ENCODE results near the gene CCDC175.

Gene CCDC175

GRCh38 chr14:59481871-59482540 lies 94.6 kb downstream of the CCDC175 start:
- no peak for DNase-seq

- DNase-seq, result no peak
Observed at GRCh38 chr14:59481407-59481806, 95.2 kb downstream of the CCDC175 start.

GRCh38 chr14:59480166-59480565 lies 96.4 kb downstream of the CCDC175 start:
- no peak for DNase-seq

GRCh38 chr14:59478540-59478939 lies 98.1 kb downstream of the CCDC175 start:
- DNase-seq, result no peak

- DNase-seq, result no peak
Observed at GRCh38 chr14:59475709-59476108, 100.9 kb downstream of the CCDC175 start.

- DNase-seq, result no peak
Observed at GRCh38 chr14:59474172-59474571, 102.4 kb downstream of the CCDC175 start.

- DNase-seq, result no peak
Observed at GRCh38 chr14:59465316-59466135, 111.1 kb downstream of the CCDC175 start, which contains the start of gene GPR135. GPR135 (minus strand) TSS chr14:59465380; CDS start chr14:59465226, 154 bp downstream.

- DNase-seq, result peak; percentile 92
Observed at GRCh38 chr14:59464486-59465315, 111.9 kb downstream of the CCDC175 start.

GRCh38 chr14:59463787-59464485 lies 112.7 kb downstream of the CCDC175 start:
- DNase-seq, result no peak

GRCh38 chr14:59461891-59462290 lies 114.7 kb downstream of the CCDC175 start:
- DNase-seq, result no peak

- no peak for DNase-seq
Observed at GRCh38 chr14:59460378-59460777, 116.2 kb downstream of the CCDC175 start.

- no peak for DNase-seq
Observed at GRCh38 chr14:59458486-59458885, 118.1 kb downstream of the CCDC175 start.

GRCh38 chr14:59455411-59455810 lies 121.2 kb downstream of the CCDC175 start:
- DNase-seq, result no peak
